Dermis blood vessel endothelial cell (primary cell): ENCODE data around the gene ARL5B. TPM values are rescaled to one million over a fixed set of nuclear protein-coding genes. Genes with fewer than 3 reads are reported as not detected.

Experiments
- DNase-seq: peaks from one replicate; pipeline ENCODE4 v3.0.0; 2010
- total RNA-seq: library from RNA; depleted of rRNA; stranded (reverse); fragments of >200 nt; gene quantifications from 2 replicates; pipeline ENCODE4 v1.2.3, GENCODE V29; 2014

The ARL5B gene
- total RNA-seq, 1 donor from 2014 or later: 23.0 TPM

- no peak for DNase-seq
These were observed 53.8 kb downstream of the ARL5B start for GRCh38 chr10:18713077-18713476.

- DNase-seq: no peak
These were observed 59.8 kb downstream of the ARL5B start for GRCh38 chr10:18718991-18719390.

- no peak for DNase-seq
These were observed 60.6 kb downstream of the ARL5B start for GRCh38 chr10:18719811-18720210.

GRCh38 chr10:18721067-18721466 is 61.8 kb downstream of the ARL5B start:
- no peak for DNase-seq

GRCh38 chr10:18723801-18724200 is 64.6 kb downstream of the ARL5B start:
- DNase-seq: no peak

Other genes starting within 250 kb of the ARL5B start
- gene NSUN6, start 7.8 kb upstream of the ARL5B start, total RNA-seq: 3.6 and 7.3 TPM in 2 replicates